NCI-H524 (cell line): ENCODE data around the gene PCDHA6.
A peak's percentile ranks its signal among the peaks of the same experiment; 100 is the strongest.
"Not testable (repeated sequence)": the region's sequence is repeated elsewhere in the genome, so short reads cannot be mapped to it uniquely, and the experiment has no call there.

Source experiments
- DNase-seq, 2 experiments: peaks; one replicate each; lab custom pipeline; 2025; lab: John Stamatoyannopoulos, UW

The PCDHA6 gene

GRCh38 chr5:140857177-140857986, 29.6 kb downstream of the PCDHA6 start:
- DNase-seq = no peak

- no peak for DNase-seq
Observed at GRCh38 chr5:140857987-140858240, 30.2 kb downstream of the PCDHA6 start.

- no peak for DNase-seq
Observed at GRCh38 chr5:140862441-140863295, 34.9 kb downstream of the PCDHA6 start.

DNA sequence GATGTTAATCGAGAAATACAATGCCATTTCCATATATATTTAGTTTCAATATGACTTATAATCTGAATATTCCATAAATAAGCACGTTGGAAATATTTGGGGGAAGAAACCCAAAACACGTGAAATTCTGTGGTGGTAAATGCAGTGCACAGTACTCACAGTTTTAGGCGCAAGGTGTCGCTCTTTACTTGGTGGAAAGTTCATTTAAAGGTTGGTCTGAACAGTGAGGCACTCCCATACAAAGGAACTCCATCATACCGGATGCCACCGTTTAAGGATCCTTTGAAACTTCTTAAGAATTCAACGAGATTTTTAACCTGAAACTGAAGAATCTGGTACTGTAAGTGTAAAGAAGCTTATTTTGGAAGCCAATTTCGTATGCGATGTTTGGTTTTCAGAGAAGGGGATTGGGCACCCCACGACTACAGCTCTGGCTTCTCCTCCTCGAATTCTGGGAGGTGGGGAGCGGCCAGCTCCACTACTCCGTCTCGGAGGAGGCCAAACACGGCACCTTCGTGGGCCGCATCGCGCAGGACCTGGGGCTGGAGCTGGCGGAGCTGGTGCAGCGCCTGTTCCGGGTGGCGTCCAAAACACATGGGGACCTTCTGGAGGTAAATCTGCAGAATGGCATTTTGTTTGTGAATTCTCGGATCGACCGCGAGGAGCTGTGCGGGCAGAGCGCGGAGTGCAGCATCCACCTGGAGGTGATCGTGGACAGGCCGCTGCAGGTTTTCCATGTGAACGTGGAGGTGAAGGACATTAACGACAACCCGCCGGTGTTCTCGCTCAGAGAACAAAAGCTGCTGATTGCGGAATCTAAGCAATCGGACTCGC, 41.2 kb downstream of the PCDHA6 start, which contains the start of gene PCDHA11:
Gene PCDHA11 (plus strand): TSS at position 237 of the 834 bp plus-strand sequence. CDS start 147 bp downstream, at position 384.
- DNase-seq = peak; percentile 59 to 83

GRCh38 chr5:140869555-140869886, 41.8 kb downstream of the PCDHA6 start:
- DNase-seq = no peak

DNA sequence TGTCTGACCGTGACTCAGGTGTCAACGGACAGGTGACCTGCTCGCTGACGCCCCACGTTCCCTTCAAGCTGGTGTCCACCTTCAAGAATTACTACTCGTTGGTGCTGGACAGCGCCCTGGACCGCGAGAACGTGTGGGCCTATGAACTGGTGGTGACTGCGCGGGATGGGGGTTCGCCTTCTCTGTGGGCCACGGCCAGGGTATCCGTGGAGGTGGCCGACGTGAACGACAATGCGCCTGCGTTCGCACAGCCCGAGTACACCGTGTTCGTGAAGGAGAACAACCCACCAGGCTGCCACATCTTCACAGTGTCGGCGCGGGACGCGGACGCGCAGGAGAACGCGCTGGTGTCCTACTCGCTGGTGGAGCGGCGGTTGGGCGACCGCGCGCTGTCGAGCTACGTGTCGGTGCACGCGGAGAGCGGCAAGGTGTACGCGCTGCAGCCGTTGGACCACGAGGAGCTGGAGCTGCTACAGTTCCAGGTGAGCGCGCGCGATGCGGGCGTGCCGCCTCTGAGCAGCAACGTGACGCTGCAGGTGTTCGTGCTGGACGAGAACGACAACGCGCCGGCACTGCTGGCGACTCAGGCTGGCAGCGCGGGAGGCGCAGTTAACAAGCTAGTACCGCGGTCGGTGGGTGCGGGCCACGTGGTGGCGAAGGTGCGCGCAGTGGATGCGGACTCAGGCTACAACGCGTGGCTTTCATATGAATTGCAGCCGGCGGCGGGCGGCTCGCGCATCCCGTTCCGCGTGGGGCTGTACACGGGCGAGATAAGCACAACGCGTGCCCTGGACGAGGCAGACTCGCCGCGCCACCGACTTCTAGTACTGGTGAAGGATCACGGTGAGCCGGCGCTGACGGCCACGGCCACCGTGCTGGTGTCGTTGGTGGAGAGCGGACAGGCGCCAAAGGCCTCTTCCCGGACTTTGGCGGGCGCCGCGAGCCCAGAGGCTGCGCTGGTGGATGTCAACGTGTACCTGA, 42.8 kb downstream of the PCDHA6 start:
- DNase-seq = no peak

DNA sequence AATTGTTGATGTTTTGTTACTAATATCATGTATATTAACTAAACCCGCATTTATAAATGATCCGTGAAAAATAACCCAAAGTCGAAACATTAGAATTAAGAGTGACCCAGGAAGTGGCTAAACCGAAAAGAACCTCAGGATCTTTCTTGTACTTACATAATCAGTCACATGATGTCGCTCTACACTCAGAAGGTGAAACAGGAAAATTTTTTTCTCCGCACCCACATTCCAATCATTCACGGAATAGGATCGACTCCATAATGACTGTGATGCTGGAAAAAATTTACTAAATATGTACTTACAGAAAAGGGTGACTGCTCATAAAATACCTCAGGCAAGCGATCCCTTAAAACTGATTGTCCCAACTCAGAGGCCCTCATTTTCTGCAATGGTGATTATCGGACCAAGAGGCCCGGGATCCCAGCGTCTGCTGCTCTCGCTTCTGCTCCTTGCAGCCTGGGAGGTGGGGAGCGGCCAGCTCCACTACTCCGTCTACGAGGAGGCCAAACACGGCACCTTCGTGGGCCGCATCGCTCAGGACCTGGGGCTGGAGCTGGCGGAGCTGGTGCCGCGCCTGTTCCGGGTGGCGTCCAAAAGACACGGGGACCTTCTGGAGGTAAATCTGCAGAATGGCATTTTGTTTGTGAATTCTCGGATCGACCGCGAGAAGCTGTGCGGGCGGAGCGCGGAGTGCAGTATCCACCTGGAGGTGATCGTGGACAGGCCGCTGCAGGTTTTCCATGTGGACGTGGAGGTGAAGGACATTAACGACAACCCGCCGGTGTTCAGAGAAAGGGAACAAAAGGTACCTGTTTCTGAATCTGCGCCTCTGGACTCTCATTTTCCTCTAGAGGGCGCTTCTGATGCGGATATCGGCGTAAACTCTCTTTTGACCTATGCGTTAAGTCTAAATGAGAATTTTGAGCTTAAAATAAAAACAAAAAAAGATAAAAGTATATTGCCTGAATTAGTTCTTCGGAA, 47.6 kb downstream of the PCDHA6 start, which contains the start of gene PCDHA12:
Gene PCDHA12 (plus strand): TSS at position 224 of the 981 bp plus-strand sequence. CDS start 165 bp downstream, at position 389.
- no peak for DNase-seq

DNA sequence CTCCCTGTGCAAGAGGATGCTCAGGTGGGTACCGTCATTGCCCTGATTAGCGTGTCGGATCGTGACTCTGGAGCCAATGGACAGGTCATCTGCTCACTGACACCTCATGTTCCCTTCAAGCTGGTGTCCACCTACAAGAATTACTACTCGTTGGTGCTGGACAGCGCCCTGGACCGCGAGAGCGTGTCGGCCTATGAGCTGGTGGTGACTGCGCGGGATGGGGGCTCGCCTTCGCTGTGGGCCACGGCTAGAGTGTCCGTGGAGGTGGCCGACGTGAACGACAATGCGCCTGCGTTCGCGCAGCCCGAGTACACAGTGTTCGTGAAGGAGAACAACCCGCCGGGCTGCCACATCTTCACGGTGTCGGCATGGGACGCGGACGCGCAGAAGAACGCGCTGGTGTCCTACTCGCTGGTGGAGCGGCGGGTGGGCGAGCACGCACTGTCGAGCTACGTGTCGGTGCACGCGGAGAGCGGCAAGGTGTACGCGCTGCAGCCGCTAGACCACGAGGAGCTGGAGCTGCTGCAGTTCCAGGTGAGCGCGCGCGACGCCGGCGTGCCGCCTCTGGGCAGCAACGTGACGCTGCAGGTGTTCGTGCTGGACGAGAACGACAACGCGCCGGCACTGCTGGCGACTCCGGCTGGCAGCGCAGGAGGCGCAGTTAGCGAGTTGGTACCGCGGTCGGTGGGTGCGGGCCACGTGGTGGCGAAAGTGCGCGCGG, 48.9 kb downstream of the PCDHA6 start:
- not testable (repeated sequence) for DNase-seq

GRCh38 chr5:140877262-140877581, 49.5 kb downstream of the PCDHA6 start:
- DNase-seq = no peak
